Calu3 (cell line): Measurements from ENCODE around the gene LPGAT1. TPM values are rescaled to one million over a fixed set of nuclear protein-coding genes. Genes with fewer than 3 reads are reported as not detected.
A peak's percentile ranks its signal among the peaks of the same experiment; 100 is the strongest.

Experiments
- BruUV-seq: library from RNA; stranded (reverse); fragments of 400-500 nt; replicated peaks from 2 replicates; lab custom pipeline; 2021; lab: Mats Ljungman, UMichigan
- CTCF ChIA-PET: fragments of 300-600 bp; sonication (Branson Sonifier 250); formaldehyde crosslinking; loops from one replicate; lab custom pipeline; 2022; ENCODE audit warnings: antibody characterized with exemption; lab: Charles Lee
- DNase-seq: peaks from one replicate; pipeline ENCODE4 v3.0.0; 2022
- H3K27ac Mint-ChIP-seq: one replicate; pipeline ENCODE4 v1.8.0; 2022; ENCODE audit warnings: mixed read lengths; ENCODE audit not compliant: unreplicated experiment
- H3K27me3 Mint-ChIP-seq: one replicate; pipeline ENCODE4 v1.8.0; 2022; ENCODE audit warnings: mixed read lengths; ENCODE audit not compliant: unreplicated experiment
- H3K36me3 Mint-ChIP-seq: one replicate; pipeline ENCODE4 v1.8.0; 2022; ENCODE audit warnings: mild to moderate bottlenecking, moderate library complexity, mixed read lengths; ENCODE audit not compliant: insufficient read depth, unreplicated experiment
- H3K4me1 Mint-ChIP-seq: one replicate; pipeline ENCODE4 v1.8.0; 2022; ENCODE audit warnings: mild to moderate bottlenecking, low read depth, mixed read lengths; ENCODE audit not compliant: unreplicated experiment
- H3K4me3 Mint-ChIP-seq: one replicate; pipeline ENCODE4 v1.8.0; 2022; ENCODE audit warnings: mild to moderate bottlenecking, low read depth, moderate library complexity, mixed read lengths; ENCODE audit not compliant: unreplicated experiment
- H3K9me3 Mint-ChIP-seq: one replicate; pipeline ENCODE4 v1.8.0; 2022; ENCODE audit warnings: low read depth, mixed read lengths; ENCODE audit not compliant: unreplicated experiment
- CTCF ChIP-seq: fragments of 200-600 bp; IDR thresholded peaks from one replicate; pipeline ENCODE4 v1.8.0; 2022; ENCODE audit warnings: antibody characterized with exemption; ENCODE audit not compliant: unreplicated experiment
- intact Hi-C: fragments of 100-400 bp; cut with micrococcal nuclease; formaldehyde crosslinking; loops from one replicate; pipeline ENCODE4 v1.10.0; 2022; ENCODE audit not compliant: unreplicated experiment
- total RNA-seq: library from RNA; stranded (reverse); gene quantifications from 2 replicates; pipeline ENCODE4 v1.2.3, GENCODE V29; 2022

The LPGAT1 gene
- total RNA-seq, 1 experiment from 2014 or later: 67.7 TPM

- Mint-ChIP-seq H3K4me3 (no peak overlapping the region), H3K4me1 (peaks cover 15% of the 10 kb centered on the region), H3K9me3 (no peaks in the 10 kb centered on the region), H3K27me3 (no peaks in the 10 kb centered on the region), H3K36me3 (no peaks in the 10 kb centered on the region), H3K27ac (no peak overlapping the region)
- TF ChIP-seq CTCF: no peak
- CTCF ChIA-PET: no interaction called here
- no TSS peak for BruUV-seq
- DNase-seq: no peak
- intact Hi-C loops: no loop called here
These were observed 8.5 kb upstream of the LPGAT1 start for GRCh38 chr1:211839106-211839505.

GRCh38 chr1:211833174-211833820 is 2.7 kb upstream of the LPGAT1 start:
- no TSS peak for BruUV-seq
- no peak overlapping the region for H3K4me3 Mint-ChIP-seq
- H3K4me1 Mint-ChIP-seq: peaks cover 8% of the 10 kb centered on the region
- no peak for TF ChIP-seq CTCF
- no peaks in the 10 kb centered on the region for H3K27me3 Mint-ChIP-seq
- CTCF ChIA-PET: no interaction called here
- DNase-seq: no peak
- H3K9me3 Mint-ChIP-seq: no peaks in the 10 kb centered on the region
- intact Hi-C loops: no loop called here
- H3K27ac Mint-ChIP-seq: no peak overlapping the region
- H3K36me3 Mint-ChIP-seq: peaks cover 23% of the 10 kb centered on the region

GRCh38 chr1:211832661-211833060 is 2.1 kb upstream of the LPGAT1 start:
- Mint-ChIP-seq H3K27ac (no peak overlapping the region), H3K4me3 (no peak overlapping the region), H3K9me3 (no peaks in the 10 kb centered on the region), H3K36me3 (peaks cover 23% of the 10 kb centered on the region), H3K27me3 (no peaks in the 10 kb centered on the region), H3K4me1 (peaks cover 12% of the 10 kb centered on the region)
- intact Hi-C loops: no loop called here
- no peak for TF ChIP-seq CTCF
- no peak for DNase-seq
- BruUV-seq: no TSS peak
- CTCF ChIA-PET: no interaction called here

GRCh38 chr1:211831558-211832323 is 1.2 kb upstream of the LPGAT1 start:
- no peak for TF ChIP-seq CTCF
- TSS peak; percentile 34 for BruUV-seq
- no peaks in the 10 kb centered on the region for H3K27me3 Mint-ChIP-seq
- CTCF ChIA-PET: interaction anchor here (0.6 kb wide), 1 partner anchor 15 kb away, joined by 3 read pairs; no protein-coding TSS in a partner anchor
- no peak overlapping the region for H3K27ac Mint-ChIP-seq
- DNase-seq: no peak
- H3K4me3 Mint-ChIP-seq: peak overlapping the region; percentile 79
- peaks cover 17% of the 10 kb centered on the region for H3K4me1 Mint-ChIP-seq
- H3K9me3 Mint-ChIP-seq: no peaks in the 10 kb centered on the region
- intact Hi-C loops: loop anchor here (2.0 kb wide), 1 partner anchor 133 kb away; no protein-coding TSS in a partner anchor
- H3K36me3 Mint-ChIP-seq: peaks cover 23% of the 10 kb centered on the region
